GM23248 (cell line): ENCODE data around the gene TMEM116. TPM values are rescaled to one million over a fixed set of nuclear protein-coding genes. Genes with fewer than 3 reads are reported as not detected.

Experiments
- DNase-seq: peaks from one replicate; pipeline ENCODE4 v3.0.0-alpha.2; 2015
- H2AFZ ChIP-seq: fragments of 200-600 bp; sonication (generic); 2 replicates; pipeline ENCODE4 v1.6.1; 2016; ENCODE audit warnings: antibody characterized with exemption
- H3F3A ChIP-seq: fragments of 200-600 bp; sonication (generic); 2 replicates; pipeline ENCODE4 v1.6.1; 2016; ENCODE audit warnings: mild to moderate bottlenecking, antibody characterized with exemption, mixed run types; ENCODE audit not compliant: insufficient read depth
- H3K27ac ChIP-seq: fragments of 200-600 bp; sonication (generic); 2 replicates; pipeline ENCODE4 v1.5.1; 2016; ENCODE audit warnings: mild to moderate bottlenecking
- H3K27me3 ChIP-seq: fragments of 200-600 bp; sonication (generic); replicated peaks from 2 replicates; pipeline ENCODE4 v1.6.1; 2016; ENCODE audit warnings: mild to moderate bottlenecking; ENCODE audit not compliant: insufficient read depth
- H3K36me3 ChIP-seq: fragments of 200-600 bp; sonication (generic); 2 replicates; pipeline ENCODE4 v1.6.1; 2016; ENCODE audit warnings: low read depth, mild to moderate bottlenecking
- H3K4me1 ChIP-seq: fragments of 200-600 bp; sonication (generic); 2 replicates; pipeline ENCODE4 v1.6.1; 2016; ENCODE audit warnings: mild to moderate bottlenecking; ENCODE audit not compliant: insufficient read depth
- H3K4me2 ChIP-seq: fragments of 200-600 bp; sonication (generic); one replicate; pipeline ENCODE4 v1.6.1; 2016; ENCODE audit warnings: mild to moderate bottlenecking; ENCODE audit not compliant: unreplicated experiment
- H3K4me3 ChIP-seq: fragments of 200-600 bp; sonication (generic); 2 replicates; pipeline ENCODE4 v1.5.1; 2016; ENCODE audit warnings: mild to moderate bottlenecking
- H3K79me2 ChIP-seq: fragments of 200-600 bp; sonication (generic); 2 replicates; pipeline ENCODE4 v1.6.1; 2016; ENCODE audit warnings: mild to moderate bottlenecking; ENCODE audit not compliant: insufficient read depth
- H3K9ac ChIP-seq: fragments of 200-600 bp; sonication (generic); 2 replicates; pipeline ENCODE4 v1.6.1; 2016; ENCODE audit warnings: mild to moderate bottlenecking
- H3K9me2 ChIP-seq: fragments of 200-600 bp; sonication (generic); 2 replicates; pipeline ENCODE4 v1.6.1; 2016; ENCODE audit warnings: mixed run types, mild to moderate bottlenecking, moderate library complexity; ENCODE audit not compliant: insufficient read depth
- H3K9me3 ChIP-seq: fragments of 200-600 bp; sonication (generic); one replicate; pipeline ENCODE4 v1.6.1; 2017; ENCODE audit warnings: low read depth
- H4K20me1 ChIP-seq: fragments of 200-600 bp; sonication (generic); 2 replicates; pipeline ENCODE4 v1.6.0; 2016; ENCODE audit not compliant: insufficient read depth
- EZH2 ChIP-seq: fragments of 200-600 bp; sonication (generic); IDR thresholded peaks from 2 replicates; pipeline ENCODE4 v1.6.1; 2018; ENCODE audit warnings: antibody characterized with exemption, mild to moderate bottlenecking; ENCODE audit not compliant: insufficient read depth, poor library complexity, severe bottlenecking
- EZH2phosphoT487 ChIP-seq: fragments of 200-600 bp; sonication (generic); IDR thresholded peaks from 2 replicates; pipeline ENCODE4 v1.6.1; 2018; ENCODE audit warnings: antibody characterized with exemption, moderate library complexity, mild to moderate bottlenecking, low read depth; ENCODE audit not compliant: insufficient read depth
- WGBS, 2 experiments: methylation state at CpG; one replicate each; pipeline ENCODE4 v1.1.6; 2015 to 2017; ENCODE audit warnings: low lambda C conversion rate in 2 of 2, low coverage in 1 of 2; ENCODE audit errors: missing lambda C conversion rate in 2 of 2; 5-methylcytosine and 5-hydroxymethylcytosine counted together
- in situ Hi-C: fragments of 300-500 bp; cut with MboI; formaldehyde crosslinking; loops from 2 replicates; pipeline ENCODE4 v1.15.0; 2020
- polyA plus RNA-seq: library from polyadenylated mRNA; unstranded; fragments of >200 nt; fragmentation: Nextera tagmentation; extraction: Ambion mirVana; gene quantifications from 2 replicates; pipeline ENCODE4 v1.2.1, GENCODE V29; 2016
- total RNA-seq: library from RNA; depleted of rRNA; stranded (reverse); fragments of >200 nt; shearing (Covaris generic); gene quantifications from 2 replicates; pipeline ENCODE4 v1.2.3, GENCODE V29; 2014

The TMEM116 gene
- total and polyA plus RNA-seq, 2 experiments from 2014 or later: 10.7 to 17.1 TPM

DNA sequence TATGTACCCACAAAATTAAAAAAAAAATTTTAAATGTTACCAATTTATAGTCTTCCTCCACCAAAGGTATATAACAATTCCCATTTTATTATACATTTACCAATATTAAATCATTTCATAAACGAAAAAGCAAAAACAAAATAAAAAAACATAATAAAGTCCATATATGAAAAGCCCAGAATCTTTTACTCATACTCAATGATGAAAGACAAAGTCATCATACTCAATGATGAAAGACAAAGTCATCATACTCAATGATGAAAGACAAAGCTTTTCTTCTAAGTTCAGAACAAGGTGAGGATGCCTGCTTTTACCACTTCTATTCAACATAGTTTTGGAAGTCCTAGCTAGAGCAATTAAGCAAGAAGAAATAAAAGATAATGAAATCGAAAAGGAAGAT lies 28.1 kb downstream of the TMEM116 start:
- 77 to 86% methylated on average over 2 of the region's 2 CpGs for WGBS, 2 experiments

DNA sequence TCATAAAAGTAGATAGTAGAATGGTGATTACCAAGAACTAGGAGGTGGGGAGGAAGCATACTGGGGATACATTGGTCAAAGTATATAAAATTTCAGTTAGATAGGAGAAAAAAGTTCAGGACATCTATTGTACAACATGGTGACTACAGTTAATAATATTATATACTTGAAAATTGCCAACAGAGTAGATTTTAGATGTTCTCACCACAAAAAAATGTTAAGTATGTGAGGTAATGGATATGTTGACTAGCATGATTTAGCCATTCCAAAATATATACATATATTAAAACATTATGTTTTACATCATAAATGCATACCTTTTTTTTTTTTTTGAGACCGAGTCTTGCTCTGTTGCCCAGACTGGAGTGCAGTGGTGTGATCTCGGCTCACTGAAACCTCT lies 31.0 kb downstream of the TMEM116 start:
- H3K4me2 ChIP-seq: no peak overlapping the region
- in situ Hi-C loops: no loop called here
- H3K27me3 ChIP-seq: no peaks in the 10 kb centered on the region
- WGBS, 2 experiments: 65 to 88% methylated on average over 2 of the region's 2 CpGs
- H3K9me3 ChIP-seq: no peaks in the 10 kb centered on the region
- no peak overlapping the region for H3K9ac ChIP-seq
- TF ChIP-seq EZH2 (no peak), EZH2phosphoT487 (no peak)
- H3K27ac ChIP-seq: no peak overlapping the region
- peak; percentile 10 for DNase-seq
- H4K20me1 ChIP-seq: no peaks in the 10 kb centered on the region
- no peaks in the 10 kb centered on the region for H3K9me2 ChIP-seq
- H3K4me3 ChIP-seq: no peak overlapping the region
- no peak overlapping the region for H2AFZ ChIP-seq
- no peaks in the 10 kb centered on the region for H3F3A ChIP-seq
- no peaks in the 10 kb centered on the region for H3K36me3 ChIP-seq
- no peaks in the 10 kb centered on the region for H3K4me1 ChIP-seq
- no peaks in the 10 kb centered on the region for H3K79me2 ChIP-seq

More for the DNA sequence above, 28.1 kb downstream of the TMEM116 start:
- Histone ChIP-seq H3K27me3 (no peaks in the 10 kb centered on the region), H3K4me2 (no peak overlapping the region), H3K9me2 (no peaks in the 10 kb centered on the region), H3K4me3 (no peak overlapping the region), H3K4me1 (no peaks in the 10 kb centered on the region), H3K9me3 (no peaks in the 10 kb centered on the region), H3F3A (no peaks in the 10 kb centered on the region), H2AFZ (no peak overlapping the region), H3K9ac (no peak overlapping the region), H3K27ac (no peak overlapping the region), H3K36me3 (no peaks in the 10 kb centered on the region), H4K20me1 (no peaks in the 10 kb centered on the region), H3K79me2 (no peaks in the 10 kb centered on the region)
- in situ Hi-C loops: no loop called here
- DNase-seq: no peak
- TF ChIP-seq EZH2: no peak

DNA sequence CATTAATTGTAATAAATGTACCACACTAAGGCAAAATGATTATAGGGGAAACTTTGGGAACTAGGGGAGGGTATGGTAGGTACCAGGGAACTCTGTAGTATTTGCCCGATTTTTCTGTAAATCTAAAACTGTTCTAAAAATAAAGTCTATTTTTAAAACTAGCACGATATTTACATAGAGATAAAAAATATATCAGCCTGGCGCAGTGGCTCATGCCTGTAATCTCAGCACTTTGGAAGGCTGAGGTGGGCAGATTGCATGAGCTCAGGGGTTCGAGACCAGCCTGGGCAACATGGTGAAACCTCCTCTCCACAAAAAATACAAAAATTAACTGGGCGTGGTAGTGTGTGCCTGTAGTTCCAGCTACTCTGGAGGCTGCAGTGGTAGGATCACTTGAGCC lies 32.4 kb downstream of the TMEM116 start:
- in situ Hi-C loops: no loop called here
- no peaks in the 10 kb centered on the region for H3K9me2 ChIP-seq
- H3F3A ChIP-seq: no peaks in the 10 kb centered on the region
- no peaks in the 10 kb centered on the region for H3K36me3 ChIP-seq
- no peak for DNase-seq
- no peak overlapping the region for H2AFZ ChIP-seq
- no peaks in the 10 kb centered on the region for H4K20me1 ChIP-seq
- H3K4me2 ChIP-seq: no peak overlapping the region
- no peak overlapping the region for H3K4me3 ChIP-seq
- no peaks in the 10 kb centered on the region for H3K27me3 ChIP-seq
- no peak for TF ChIP-seq EZH2phosphoT487
- no peaks in the 10 kb centered on the region for H3K4me1 ChIP-seq
- H3K9me3 ChIP-seq: no peaks in the 10 kb centered on the region
- H3K79me2 ChIP-seq: no peaks in the 10 kb centered on the region
- 85 to 94% methylated on average over 5 of the region's 5 CpGs for WGBS, 2 experiments
- no peak overlapping the region for H3K27ac ChIP-seq
- H3K9ac ChIP-seq: no peak overlapping the region

DNA sequence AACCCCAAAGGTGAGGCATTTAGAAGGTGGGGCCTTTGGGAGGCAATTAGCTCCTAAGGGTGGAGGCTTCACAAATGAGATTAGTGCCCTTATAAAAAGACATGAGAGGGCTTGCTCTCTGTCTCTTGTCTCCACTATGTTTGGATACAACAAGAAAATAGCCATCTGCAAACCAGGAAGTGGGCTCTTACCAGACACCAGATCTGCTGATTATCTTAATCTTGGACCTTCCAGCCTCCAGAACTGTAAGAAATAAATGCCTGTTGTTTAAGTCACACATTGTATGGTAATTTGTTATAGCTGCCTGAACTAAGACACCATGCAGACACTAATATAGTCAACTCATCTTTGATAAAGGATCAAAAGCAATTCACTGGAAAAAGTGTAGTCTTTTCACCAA lies 34.4 kb downstream of the TMEM116 start:
- Histone ChIP-seq H3K9me2 (no peaks in the 10 kb centered on the region), H3K9ac (no peak overlapping the region), H3K4me1 (no peaks in the 10 kb centered on the region), H3K79me2 (no peaks in the 10 kb centered on the region), H3K9me3 (no peaks in the 10 kb centered on the region), H3F3A (no peaks in the 10 kb centered on the region), H3K36me3 (no peaks in the 10 kb centered on the region), H3K27me3 (no peaks in the 10 kb centered on the region), H3K4me3 (no peak overlapping the region), H4K20me1 (no peaks in the 10 kb centered on the region), H3K4me2 (no peak overlapping the region), H2AFZ (no peak overlapping the region), H3K27ac (no peak overlapping the region)
- in situ Hi-C loops: no loop called here
- no peak for TF ChIP-seq EZH2phosphoT487
- no peak for TF ChIP-seq EZH2
- no peak for DNase-seq

DNA sequence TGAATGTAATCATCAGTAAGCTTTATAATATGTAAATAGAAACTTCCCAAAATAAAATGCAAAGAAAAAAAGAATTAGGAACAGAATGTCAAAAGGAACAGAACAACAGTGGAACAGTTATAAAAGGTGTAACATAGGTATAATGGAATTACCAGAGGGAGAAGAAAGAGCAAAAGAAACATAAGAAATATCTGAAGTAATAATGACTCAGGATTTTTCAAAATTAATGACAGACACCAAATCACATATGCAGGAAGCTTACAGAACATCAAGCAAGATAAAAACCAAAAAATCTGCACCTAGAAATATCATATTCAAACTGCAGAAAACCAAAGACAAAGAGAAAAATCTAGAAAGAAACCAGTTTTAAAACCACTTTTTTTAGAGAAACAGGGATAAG lies 36.1 kb downstream of the TMEM116 start:
- DNase-seq: no peak
- Histone ChIP-seq H3K27me3 (no peaks in the 10 kb centered on the region), H3K79me2 (no peaks in the 10 kb centered on the region), H4K20me1 (no peaks in the 10 kb centered on the region), H3F3A (no peaks in the 10 kb centered on the region), H3K4me1 (no peaks in the 10 kb centered on the region), H3K4me3 (no peak overlapping the region), H3K36me3 (no peaks in the 10 kb centered on the region), H3K9ac (no peak overlapping the region), H2AFZ (no peak overlapping the region), H3K27ac (no peak overlapping the region), H3K9me2 (no peaks in the 10 kb centered on the region), H3K4me2 (no peak overlapping the region), H3K9me3 (no peaks in the 10 kb centered on the region)
- TF ChIP-seq EZH2phosphoT487: no peak
- no peak for TF ChIP-seq EZH2
- in situ Hi-C loops: no loop called here
